Right lobe of liver (tissue), 6 donors: ENCODE results near the gene NDUFA3. TPM values are rescaled to one million over a fixed set of nuclear protein-coding genes. Genes with fewer than 3 reads are reported as not detected.

Experiments
- ATAC-seq, 4 donors: fragments of 200-7000 bp; cut with Tn5 transposase; one replicate each; pipeline ENCODE4 v1.9.1; 2020; ENCODE audit warnings: mild to moderate bottlenecking in 4 of 4, moderate library complexity in 4 of 4
- DNase-seq, 3 donors: peaks; one replicate each; pipeline ENCODE4 v3.0.0-alpha.2; 2020
- H3K27ac ChIP-seq, 3 donors: fragments of 200-600 bp; one replicate each; pipeline ENCODE4 v1.8.0; 2022
- H3K27me3 ChIP-seq, 2 donors: fragments of 200-600 bp; one replicate each; pipeline ENCODE4 v1.8.0; 2022
- H3K36me3 ChIP-seq, 4 donors: fragments of 200-600 bp; sonication (generic) in 1 of 4; one replicate each; pipeline versions ENCODE4 v1.5.1 to v1.8.0; 2017 to 2022; ENCODE audit warnings: control low read depth in 1 of 4
- H3K4me1 ChIP-seq, 4 donors: fragments of 200-600 bp; sonication (generic) in 1 of 4; one replicate each; pipeline versions ENCODE4 v1.5.1 to v1.8.0; 2017 to 2022; ENCODE audit warnings: control low read depth in 1 of 4
- H3K4me3 ChIP-seq, 3 donors: fragments of 200-600 bp; one replicate each; pipeline ENCODE4 v1.8.0; 2022
- H3K9me3 ChIP-seq, 4 donors: fragments of 200-600 bp; sonication (generic) in 1 of 4; one replicate each; pipeline versions ENCODE4 v1.5.1 to v1.8.0; 2017 to 2022; ENCODE audit warnings: control low read depth in 1 of 4
- CTCF ChIP-seq, 4 donors: fragments of 200-600 bp in 3 of 4; fragments of 450-650 bp in 1 of 4; IDR thresholded peaks; one replicate each; pipeline versions ENCODE4 v1.5.1 to v1.8.0; 2016 to 2022; ENCODE audit warnings: antibody characterized with exemption in 4 of 4, mild to moderate bottlenecking in 2 of 4
- POLR2A ChIP-seq: fragments of 450-650 bp; IDR thresholded peaks from one replicate; pipeline ENCODE4 v1.6.1; 2017; ENCODE audit warnings: antibody characterized with exemption, mild to moderate bottlenecking
- WGBS: methylation state at CpG from one replicate; pipeline ENCODE4 v1.1.6; 2018; ENCODE audit warnings: low coverage, low lambda C conversion rate; ENCODE audit not compliant: insufficient coverage; ENCODE audit errors: missing lambda C conversion rate; 5-methylcytosine and 5-hydroxymethylcytosine counted together
- intact Hi-C, 2 donors: fragments of 100-400 bp; cut with DNase I; formaldehyde crosslinking; loops; one replicate each; pipeline versions ENCODE4 v1.11.2 to v1.14.1; 2022
- total RNA-seq, 6 experiments: library from RNA; depleted of rRNA in 2 of 6; stranded (reverse); fragments of >200 nt in 2 of 6; fragmentation: NEBNext Ultra II Directional in 3 of 6; extraction: Animal tissue kit (Norgen Biotek cat#: 25700) in 3 of 6; gene quantifications; one replicate each; pipeline versions ENCODE4 v1.1.0 to v1.2.4, GENCODE V29; 2016 to 2023
- donor health status: DM: no; HTN: yes; CAD: no.
- donor health status: DM: no; HTN: no; CAD: no.
- donor health status: DM: no; HTN: no; CAD: no.
- donor health status: DM: no; HTN: yes; CAD: no.
- donor health status: DM: no; HTN: yes; CAD: no.

NDUFA3 gene
- total RNA-seq, 6 experiments from 2014 or later = 29.2 to 77.3 (median 70.1) TPM

GRCh38 chr19:54152267-54152666 is 49.6 kb downstream of the NDUFA3 start:
- DNase-seq (no peak), ATAC-seq (no peak)
- H3K27me3 ChIP-seq = no peaks in the 10 kb centered on the region
- peaks cover 6 to 95% (median 41%) of the 10 kb centered on the region in 4 donors for H3K36me3 ChIP-seq
- H3K9me3 ChIP-seq = no peaks in the 10 kb centered on the region
- WGBS = 100% methylated on average over 2 of the region's 12 CpGs
- no peak for TF ChIP-seq CTCF (IDR thresholded peaks at IDR 0.05)
- TF ChIP-seq POLR2A = no peak
- intact Hi-C loops = no loop called here
- H3K27ac ChIP-seq = no peak overlapping the region
- H3K4me3 ChIP-seq = no peak overlapping the region
- H3K4me1 ChIP-seq = no peaks in the 10 kb centered on the region

GRCh38 chr19:54152878-54153524 is 50.3 kb downstream of the NDUFA3 start:
- Histone ChIP-seq H3K4me3 (no peak overlapping the region), H3K27ac (no peak overlapping the region), H3K9me3 (no peaks in the 10 kb centered on the region), H3K36me3 (peaks cover 6 to 96% (median 37%) of the 10 kb centered on the region in 4 donors), H3K4me1 (no peaks in the 10 kb centered on the region), H3K27me3 (no peaks in the 10 kb centered on the region)
- WGBS = 83% methylated on average over 1 of the region's 25 CpGs
- ATAC-seq (no peak), DNase-seq (no peak)
- TF ChIP-seq POLR2A = no peak
- intact Hi-C loops = no loop called here

- DNase-seq (no peak), ATAC-seq (no peak)
- Histone ChIP-seq H3K9me3 (no peaks in the 10 kb centered on the region), H3K27me3 (no peaks in the 10 kb centered on the region), H3K4me1 (peaks cover 0 to 7% (median 0%) of the 10 kb centered on the region in 4 donors), H3K27ac (no peak overlapping the region), H3K36me3 (peaks cover 5 to 91% (median 35%) of the 10 kb centered on the region in 4 donors), H3K4me3 (no peak overlapping the region)
- TF ChIP-seq POLR2A (no peak), CTCF (IDR thresholded peaks at IDR 0.05) (no peak)
- intact Hi-C loops = no loop called here
- 89% methylated on average over 5 of the region's 10 CpGs for WGBS
Observed at GRCh38 chr19:54153731-54154326, 51.2 kb downstream of the NDUFA3 start.

GRCh38 chr19:54154603-54155345 is 52.1 kb downstream of the NDUFA3 start:
- intact Hi-C loops = no loop called here
- H3K27me3 ChIP-seq = no peaks in the 10 kb centered on the region
- H3K27ac ChIP-seq = no peak overlapping the region
- no peaks in the 10 kb centered on the region for H3K9me3 ChIP-seq
- DNase-seq (no peak), ATAC-seq (no peak)
- peaks cover 4 to 81% (median 30%) of the 10 kb centered on the region in 4 donors for H3K36me3 ChIP-seq
- 62% methylated on average over 9 of the region's 18 CpGs for WGBS
- TF ChIP-seq POLR2A (no peak), CTCF (IDR thresholded peaks at IDR 0.05) (no peak)
- H3K4me1 ChIP-seq = peaks cover 0 to 10% (median 0%) of the 10 kb centered on the region in 4 donors
- H3K4me3 ChIP-seq = no peak overlapping the region

DNA sequence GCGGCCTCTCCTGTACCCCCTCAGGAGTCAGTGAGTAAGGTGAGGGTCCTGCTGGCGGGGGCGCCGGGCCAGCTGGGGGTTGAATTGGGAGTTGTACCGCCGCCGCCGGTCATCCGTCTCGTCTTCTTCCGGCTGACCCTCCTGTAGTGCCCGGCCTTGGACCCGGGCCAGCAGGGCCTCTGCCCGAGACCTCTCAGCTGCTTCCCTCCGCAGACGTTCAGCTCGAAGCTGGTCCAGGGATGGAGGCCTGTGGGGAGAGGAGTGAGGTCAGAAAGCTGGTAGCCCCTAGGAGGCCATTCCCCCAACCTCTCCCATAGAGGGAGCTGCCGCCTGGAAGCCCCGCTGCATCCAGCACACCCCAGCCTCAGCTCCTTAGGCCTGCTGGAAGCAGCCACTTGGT is 53.0 kb downstream of the NDUFA3 start:
- WGBS = no CpG with 5 or more reads among the region's 19 CpGs
- Histone ChIP-seq H3K4me1 (peaks cover 0 to 16% (median 3%) of the 10 kb centered on the region in 4 donors), H3K9me3 (no peaks in the 10 kb centered on the region), H3K27me3 (no peaks in the 10 kb centered on the region), H3K27ac (no peak overlapping the region), H3K4me3 (no peak overlapping the region), H3K36me3 (peaks cover 4 to 72% (median 28%) of the 10 kb centered on the region in 4 donors)
- no peak for TF ChIP-seq CTCF (IDR thresholded peaks at IDR 0.05)
- no peak for TF ChIP-seq POLR2A
- intact Hi-C loops = no loop called here
- ATAC-seq = no peak
- DNase-seq = no peak
